Brain microvascular endothelial cell (primary cell): ENCODE data around the gene C2CD2L.

ENCODE experiments used
- DNase-seq: peaks from one replicate; pipeline ENCODE4 v3.0.0-alpha.2; 2020
- H3K27ac ChIP-seq: fragments of 250-450 bp; sonication (Bioruptor Pico); 2 replicates; pipeline ENCODE4 v1.5.1; 2020; ENCODE audit warnings: mild to moderate bottlenecking, moderate library complexity
- H3K27me3 ChIP-seq: fragments of 250-450 bp; sonication (Bioruptor Pico); replicated peaks from 2 replicates; pipeline ENCODE4 v1.5.1; 2020; ENCODE audit warnings: mild to moderate bottlenecking
- H3K36me3 ChIP-seq: fragments of 250-450 bp; sonication (Bioruptor Pico); replicated peaks from 2 replicates; pipeline ENCODE4 v1.5.1; 2020; ENCODE audit warnings: mild to moderate bottlenecking
- H3K4me3 ChIP-seq: 2 replicates; pipeline ENCODE4 v1.5.1; 2011; ENCODE audit warnings: low read depth, mild to moderate bottlenecking, control low read depth, low read length, moderate library complexity
- CTCF ChIP-seq: IDR thresholded peaks from 2 replicates; pipeline ENCODE4 v1.5.1; 2011; ENCODE audit warnings: low read depth, mild to moderate bottlenecking, moderate library complexity, low read length, control low read depth, inconsistent platforms; ENCODE audit errors: missing control alignments
- in situ Hi-C: cut with HindIII; loops from 2 replicates; pipeline ENCODE4 v1.10.0; 2017; ENCODE audit warnings: low sequenced_read_pairs, low pct_ligation_motif_present

C2CD2L gene

GRCh38 chr11:119149018-119149785, 42.1 kb downstream of the C2CD2L start, which contains the start of gene ABCG4:
TSS of gene ABCG4 (plus strand) at chr11:119149052. CDS start at chr11:119149966, 914 bp downstream.
- Histone ChIP-seq H3K27ac (no peak within 1 kb of the TSS), H3K36me3 (no peaks in the 10 kb centered on the region), H3K4me3 (peak within 1 kb of the TSS; percentile 57), H3K27me3 (peaks cover 7% of the 10 kb centered on the region)
- in situ Hi-C loops = no loop called here
- DNase-seq = no peak
- no peak for TF ChIP-seq CTCF

- peak overlapping the region; percentile 57 for H3K4me3 ChIP-seq
- no peaks in the 10 kb centered on the region for H3K36me3 ChIP-seq
- DNase-seq = no peak
- no peak for TF ChIP-seq CTCF
- peaks cover 7% of the 10 kb centered on the region for H3K27me3 ChIP-seq
- in situ Hi-C loops = no loop called here
- no peak overlapping the region for H3K27ac ChIP-seq
Observed at GRCh38 chr11:119149786-119150275, 42.7 kb downstream of the C2CD2L start.

DNA sequence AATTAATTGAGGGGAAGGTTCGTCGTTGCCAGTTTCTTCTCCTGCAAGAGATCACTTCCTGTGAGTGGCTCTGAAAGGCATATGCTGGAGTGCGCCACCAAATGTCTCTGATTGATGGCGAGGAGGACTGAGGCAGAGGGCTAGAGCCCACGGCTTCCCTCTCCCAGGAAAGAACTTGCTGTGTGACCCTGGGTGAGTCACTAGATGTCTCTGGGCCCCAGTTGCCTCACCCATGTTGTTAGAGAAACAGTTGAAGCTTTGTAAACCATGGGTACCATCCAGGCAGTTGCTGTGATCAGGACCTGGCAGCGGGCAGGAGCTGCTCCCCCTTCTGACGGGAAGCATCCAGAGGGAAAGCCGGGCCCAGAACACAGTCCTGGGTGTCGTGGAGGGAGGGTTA, 44.9 kb downstream of the C2CD2L start:
- in situ Hi-C loops = no loop called here
- TF ChIP-seq CTCF = no peak
- Histone ChIP-seq H3K36me3 (no peaks in the 10 kb centered on the region), H3K27ac (no peak overlapping the region), H3K4me3 (no peak overlapping the region), H3K27me3 (peaks cover 7% of the 10 kb centered on the region)
- no peak for DNase-seq

DNA sequence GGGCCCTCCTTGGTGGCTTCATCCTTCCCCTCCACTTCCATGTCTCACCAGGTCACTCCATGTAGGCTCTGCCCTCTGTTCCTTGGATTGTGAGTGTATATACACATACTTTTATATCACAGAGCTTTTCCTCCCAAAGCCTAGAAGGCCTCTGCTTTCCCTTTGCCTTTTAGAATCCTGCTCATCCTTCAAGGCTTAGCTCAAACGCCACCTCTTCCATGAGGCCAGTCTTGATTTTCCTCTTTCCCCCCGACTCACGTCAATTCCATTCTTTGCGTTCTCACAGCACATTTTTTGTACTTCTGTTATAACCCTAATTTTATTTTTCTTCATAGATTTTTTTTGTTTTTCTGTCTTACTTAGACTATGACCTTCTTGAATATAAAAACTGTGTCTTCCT, 45.5 kb downstream of the C2CD2L start:
- in situ Hi-C loops = no loop called here
- no peak for DNase-seq
- no peak for TF ChIP-seq CTCF
- H3K36me3 ChIP-seq = no peaks in the 10 kb centered on the region
- H3K27ac ChIP-seq = no peak overlapping the region
- H3K4me3 ChIP-seq = no peak overlapping the region
- peaks cover 7% of the 10 kb centered on the region for H3K27me3 ChIP-seq

DNA sequence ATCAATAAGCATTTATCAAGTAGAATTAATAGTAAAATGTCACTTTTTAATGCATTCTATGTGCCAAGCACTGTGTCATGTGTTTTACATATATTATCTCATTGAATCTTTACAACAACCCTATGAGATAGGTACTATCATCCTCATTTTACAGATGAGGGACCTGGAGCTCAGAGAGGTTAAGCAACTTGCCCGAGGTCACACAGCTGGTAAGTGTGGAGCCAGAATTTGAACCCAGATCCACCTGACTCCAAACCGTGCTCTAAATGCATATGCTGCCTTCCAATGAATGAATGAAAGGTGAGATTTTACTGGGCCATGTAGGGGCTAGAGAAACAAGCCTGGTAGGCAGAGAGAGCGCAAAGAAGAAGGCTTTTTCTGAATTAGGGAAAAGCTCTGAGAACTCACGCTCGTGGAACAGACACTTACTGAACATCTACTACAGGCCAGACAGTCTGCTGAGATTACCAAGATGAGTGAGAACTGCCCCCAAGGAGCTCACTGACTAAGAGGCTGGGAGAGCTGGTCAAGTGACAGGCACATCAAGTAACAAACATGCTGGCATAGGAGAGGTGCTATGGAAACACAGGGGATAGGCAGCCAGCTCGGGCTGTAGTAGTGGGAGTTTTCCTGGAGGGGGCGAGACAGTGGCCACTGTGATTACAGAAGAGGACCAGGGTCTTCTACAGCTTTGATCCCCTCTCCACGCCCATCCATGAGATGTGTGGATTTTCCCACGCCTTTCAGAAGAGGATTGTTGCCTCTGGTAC, 46.1 kb downstream of the C2CD2L start:
- H3K27ac ChIP-seq = no peak overlapping the region
- TF ChIP-seq CTCF = peak; percentile 21
- H3K36me3 ChIP-seq = no peaks in the 10 kb centered on the region
- in situ Hi-C loops = no loop called here
- peaks cover 4% of the 10 kb centered on the region for H3K27me3 ChIP-seq
- no peak for DNase-seq
- no peak overlapping the region for H3K4me3 ChIP-seq
